DMS 273 (cell line): ENCODE data around the gene TRAF2.
A peak's percentile ranks its signal among the peaks of the same experiment; 100 is the strongest.
"Not testable (repeated sequence)": the region's sequence is repeated elsewhere in the genome, so short reads cannot be mapped to it uniquely, and the experiment has no call there.

Experiments
- DNase-seq: peaks from one replicate; lab custom pipeline; 2025; ENCODE audit not compliant: unreplicated experiment; lab: John Stamatoyannopoulos, UW

TRAF2 gene

GRCh38 chr9:136876476-136876875 is 9.8 kb upstream of the TRAF2 start:
- no peak for DNase-seq

- peak; percentile 57 for DNase-seq
Observed at GRCh38 chr9:136880651-136881050, 5.7 kb upstream of the TRAF2 start.

DNA sequence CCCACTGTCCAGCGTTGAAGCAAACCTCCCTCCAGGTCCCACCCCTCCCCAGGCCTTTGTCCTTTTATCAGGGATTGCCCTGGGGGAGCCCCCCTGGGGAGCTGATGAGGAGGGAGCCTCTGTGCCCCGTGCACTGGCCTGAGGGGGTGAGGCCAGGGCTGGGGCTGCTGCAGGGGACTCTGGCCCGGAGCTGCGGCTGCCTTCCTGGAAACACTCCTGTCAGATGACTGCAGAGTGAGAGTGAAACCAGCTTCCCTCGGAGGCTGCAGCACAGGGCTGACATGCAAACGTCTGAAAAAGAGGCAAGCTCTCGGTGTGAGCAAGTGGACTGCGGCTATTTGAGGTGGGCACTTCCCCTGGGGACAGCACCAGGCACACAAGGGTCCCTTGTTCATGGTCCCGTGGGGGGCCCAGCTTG is 4.6 kb upstream of the TRAF2 start:
- no peak for DNase-seq

DNA sequence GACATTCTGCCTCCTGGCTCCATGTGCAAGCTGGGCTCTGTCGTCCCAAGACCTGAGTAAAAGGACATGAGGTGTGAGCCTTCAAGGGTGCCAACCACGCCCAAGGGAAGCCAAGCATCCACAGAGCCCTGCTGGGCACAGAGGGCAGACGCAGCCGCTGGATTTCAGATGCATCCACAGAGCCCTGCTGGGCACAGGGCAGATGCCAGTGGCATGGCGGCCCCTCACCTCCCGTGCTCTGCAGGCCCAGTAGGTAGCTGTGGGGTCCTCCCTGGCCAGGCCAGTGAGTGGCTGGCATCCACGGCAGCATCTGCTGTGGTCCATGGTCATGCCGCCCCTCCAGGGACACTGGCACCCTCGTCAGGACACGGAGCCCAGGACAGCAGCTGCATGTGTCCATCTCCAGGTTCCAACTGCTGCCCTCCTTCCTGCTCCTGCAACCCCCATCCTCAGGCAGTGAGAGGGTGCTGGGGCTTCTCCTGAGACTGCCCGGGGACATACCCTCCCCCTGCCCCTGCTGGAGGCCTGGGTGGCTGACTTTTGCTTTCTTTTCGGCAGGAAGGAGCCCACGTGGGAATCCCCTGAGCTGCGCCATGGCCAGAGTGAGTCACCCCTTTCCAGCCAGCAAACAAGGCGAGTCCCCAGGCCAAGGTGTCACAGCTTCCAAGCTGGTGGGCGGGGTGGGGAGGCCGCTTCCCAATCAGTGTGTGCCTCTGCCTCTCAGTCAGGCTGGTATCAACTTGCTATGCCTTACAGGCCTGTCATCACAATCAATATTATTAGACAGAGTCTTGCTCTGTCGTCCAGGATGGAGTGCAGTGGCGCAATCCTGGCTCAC is 4.0 kb upstream of the TRAF2 start:
- DNase-seq = no peak

- not testable (repeated sequence) for DNase-seq
Observed at GRCh38 chr9:136882947-136883283, 3.4 kb upstream of the TRAF2 start.

DNA sequence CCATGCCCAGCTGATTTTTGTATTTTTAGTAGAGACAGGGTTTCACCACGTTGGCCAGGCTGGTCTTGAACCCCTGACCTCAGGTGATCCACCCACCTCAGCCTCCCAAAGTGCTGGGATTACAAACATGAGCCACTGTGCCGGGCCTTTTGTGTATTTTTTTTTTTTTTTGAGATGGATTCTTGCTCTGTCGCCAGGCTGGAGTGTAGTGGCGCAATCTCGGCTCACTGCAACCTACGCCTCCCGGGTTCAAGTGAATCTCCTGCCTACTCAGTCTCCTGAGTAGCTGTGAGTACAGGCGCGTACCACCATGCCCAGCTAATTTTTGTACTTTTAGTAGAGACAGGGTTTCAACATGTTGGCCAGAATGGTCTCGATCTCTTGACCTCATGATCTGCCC is 2.6 kb upstream of the TRAF2 start:
- not testable (repeated sequence) for DNase-seq

- peak; percentile 42 for DNase-seq
Observed at GRCh38 chr9:136886610-136887597, 588 bp downstream of the TRAF2 start.

DNA sequence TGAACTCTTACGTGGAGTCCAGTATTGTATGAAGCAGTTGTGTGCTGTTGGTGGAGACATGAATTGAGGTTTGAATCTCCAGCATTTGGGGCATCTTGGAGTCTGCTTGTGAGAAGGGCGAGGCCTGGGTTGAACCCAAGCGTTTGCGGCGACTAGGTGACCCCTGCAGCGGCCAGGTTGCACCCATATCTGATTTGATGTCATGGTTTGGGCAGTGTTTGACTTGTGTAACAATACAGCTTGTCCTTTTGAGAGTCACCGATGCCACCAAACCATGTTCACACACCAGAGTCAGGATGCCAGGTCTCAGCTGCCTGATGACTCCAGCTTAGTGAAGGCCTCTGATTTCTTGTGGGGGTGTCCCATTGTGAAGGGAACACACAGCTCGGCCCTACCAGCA is 2.1 kb downstream of the TRAF2 start:
- no peak for DNase-seq

DNA sequence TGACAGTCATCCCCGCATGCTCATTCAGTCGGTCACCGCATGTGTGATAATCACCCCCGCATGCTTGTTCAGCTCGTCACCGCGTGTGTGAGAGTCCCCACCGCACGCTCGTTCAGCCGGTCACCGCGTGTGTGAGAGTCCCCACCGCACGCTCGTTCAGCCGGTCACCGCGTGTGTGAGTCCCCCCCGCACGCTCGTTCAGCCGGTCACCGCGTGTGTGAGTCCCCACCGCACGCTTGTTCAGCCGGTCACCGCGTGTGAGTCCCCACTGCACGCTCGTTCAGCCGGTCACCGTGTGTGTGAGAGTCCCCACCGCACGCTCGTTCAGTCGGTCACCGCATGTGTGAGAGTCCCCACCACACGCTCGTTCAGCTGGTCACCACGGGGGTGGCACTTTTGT is 3.5 kb downstream of the TRAF2 start:
- no peak for DNase-seq

GRCh38 chr9:136890661-136891060 is 4.3 kb downstream of the TRAF2 start:
- DNase-seq = no peak

DNA sequence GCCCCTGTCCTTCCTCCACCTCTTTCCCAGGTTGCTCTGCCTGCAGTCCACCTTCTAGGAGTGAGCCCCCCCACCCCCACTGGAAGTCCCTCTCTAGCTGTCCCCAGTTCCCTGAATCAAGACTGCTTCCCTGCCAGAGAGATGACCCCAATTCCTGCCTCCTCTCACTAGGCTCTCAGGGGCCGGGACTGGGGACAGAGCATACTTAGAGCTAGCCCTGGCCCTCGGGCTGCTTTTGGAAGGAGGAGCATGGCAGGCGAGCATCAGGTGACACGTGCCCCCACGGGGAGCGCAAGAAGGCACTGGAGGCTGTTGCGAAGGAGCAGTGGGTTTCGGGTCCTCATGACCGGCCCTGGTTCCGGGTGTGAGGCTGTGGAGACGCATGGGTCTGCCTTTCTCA is 9.7 kb downstream of the TRAF2 start:
- DNase-seq = no peak

- no peak for DNase-seq
Observed at GRCh38 chr9:136898483-136899100, 12.3 kb downstream of the TRAF2 start.

DNA sequence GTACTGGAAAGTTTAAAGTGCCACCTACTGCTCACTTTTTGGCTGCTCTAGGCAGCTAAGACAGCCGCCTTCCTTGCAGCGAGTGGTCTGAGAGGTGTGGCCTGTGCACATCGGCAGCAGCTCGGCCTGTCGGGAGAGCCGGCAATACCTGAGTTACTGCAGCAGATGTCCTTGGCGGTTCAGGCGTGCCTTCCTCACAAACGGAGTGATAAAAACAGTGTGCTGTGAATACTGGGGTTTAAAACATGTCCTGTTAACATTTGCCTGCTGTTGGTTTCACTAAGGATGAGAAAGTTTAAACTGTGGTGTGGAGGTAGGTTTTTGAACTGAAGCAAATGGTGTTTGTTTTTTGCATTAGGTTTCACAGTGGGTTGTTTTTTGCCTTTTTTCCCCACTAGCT is 12.9 kb downstream of the TRAF2 start:
- no peak for DNase-seq

DNA sequence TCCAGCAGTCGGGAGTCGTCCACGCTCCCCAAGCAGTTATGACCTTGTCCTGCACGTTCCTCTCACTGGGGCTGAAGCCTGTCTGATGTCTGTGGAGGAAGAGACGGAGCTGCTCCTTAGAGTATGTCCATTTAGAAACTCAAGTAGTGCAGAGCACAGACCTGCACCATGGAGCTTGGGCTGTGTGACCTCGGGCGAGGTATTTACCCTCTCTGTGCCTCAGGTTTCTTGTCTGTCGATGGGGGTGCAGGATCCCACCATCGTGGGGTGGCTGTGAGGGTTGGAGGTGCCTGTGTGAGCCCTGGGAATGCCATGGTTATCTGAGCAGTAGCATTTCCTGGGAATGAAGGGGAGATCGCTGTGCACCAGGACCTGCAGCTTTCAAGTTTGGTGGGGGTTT is 14.2 kb downstream of the TRAF2 start:
- DNase-seq = no peak

DNA sequence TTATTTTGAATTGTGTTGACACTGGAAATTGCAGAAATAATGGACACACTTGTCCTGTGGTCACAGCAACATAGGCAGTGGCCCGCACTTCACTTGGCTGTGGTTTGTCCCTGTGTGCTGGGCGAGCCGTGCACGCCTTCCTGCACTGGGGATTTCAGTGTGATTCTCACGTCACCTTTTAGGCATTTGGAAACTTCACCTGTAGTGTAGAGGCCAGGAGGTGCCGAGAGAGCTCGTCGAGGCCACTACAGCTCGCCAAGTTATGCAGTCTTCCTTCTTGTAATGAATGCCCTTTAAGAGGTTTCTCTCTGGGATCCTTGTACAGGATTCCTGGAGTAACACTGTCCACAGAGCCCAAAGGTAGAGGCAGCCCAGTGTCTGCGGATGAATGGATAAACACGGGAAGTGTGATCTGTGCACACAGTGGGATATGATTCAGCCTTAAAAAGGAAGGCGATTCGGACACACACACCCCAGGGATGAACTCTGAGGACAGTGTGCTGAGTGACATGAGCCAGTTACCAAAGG is 14.7 kb downstream of the TRAF2 start:
- DNase-seq = no peak

DNA sequence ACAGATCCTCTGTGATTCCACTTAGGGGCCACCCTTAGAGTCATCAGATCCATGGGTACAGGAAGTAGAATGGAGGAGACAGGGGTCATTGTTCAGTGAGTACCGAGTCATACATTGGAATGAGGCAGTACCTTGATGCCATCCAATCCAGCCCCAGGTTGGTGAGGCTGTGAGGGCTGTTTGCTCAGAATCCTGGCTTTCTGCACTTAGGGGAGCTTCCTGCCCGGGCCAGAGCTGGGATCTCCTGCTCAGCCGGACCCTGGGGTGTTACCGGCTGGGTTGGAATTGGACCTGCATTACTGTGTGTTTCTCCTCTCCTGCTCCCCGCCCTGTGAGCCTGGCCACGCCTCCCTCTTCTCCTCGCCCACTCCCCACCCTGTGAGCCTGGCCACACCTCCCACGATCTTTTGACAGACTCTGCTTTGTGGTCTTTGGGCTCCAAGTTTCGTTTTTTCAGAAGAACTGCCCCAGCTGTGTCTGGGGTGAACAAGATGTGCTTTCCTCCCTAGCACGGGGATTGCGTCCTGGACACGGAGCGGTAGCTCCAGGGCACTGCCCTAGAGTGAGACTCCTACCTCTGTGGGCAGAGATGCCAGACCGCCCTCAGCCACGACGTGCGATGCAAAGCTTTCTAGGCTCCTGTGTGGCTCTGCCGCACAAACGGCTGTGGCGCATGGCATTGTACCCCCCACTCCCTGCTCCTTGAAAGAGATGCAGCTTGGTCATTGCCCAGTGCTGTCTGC is 15.4 kb downstream of the TRAF2 start:
- DNase-seq = no peak

DNA sequence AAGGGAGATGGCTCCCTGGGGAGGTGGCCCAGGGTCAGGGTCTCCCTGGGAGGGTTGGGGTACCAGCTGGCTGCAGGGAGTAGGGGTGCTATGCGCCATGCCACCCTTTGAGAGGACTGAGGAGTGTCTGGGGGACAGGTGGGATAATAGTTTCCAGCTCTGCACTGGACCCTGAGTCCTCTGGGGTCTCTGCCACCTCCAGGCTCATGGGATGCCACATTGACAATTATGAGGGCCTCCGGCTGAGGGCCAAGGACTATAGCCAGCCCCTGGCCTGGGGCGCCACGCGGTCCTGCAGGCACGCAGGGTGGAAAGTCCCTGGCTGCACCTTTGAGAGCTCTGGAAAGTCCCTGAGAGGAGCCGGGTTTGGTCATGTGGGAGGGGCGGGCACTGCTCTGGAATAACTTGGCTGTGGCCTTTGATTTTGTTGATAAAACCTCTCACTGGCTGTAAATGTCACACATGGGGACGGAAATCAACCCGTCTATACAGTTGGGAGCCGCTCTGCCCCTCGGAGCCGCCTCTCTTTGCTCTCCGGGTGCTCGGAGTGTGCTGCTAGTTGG is 16.0 kb downstream of the TRAF2 start:
- DNase-seq = no peak

GRCh38 chr9:136903041-136903554 is 16.8 kb downstream of the TRAF2 start:
- peak; percentile 33 for DNase-seq

DNA sequence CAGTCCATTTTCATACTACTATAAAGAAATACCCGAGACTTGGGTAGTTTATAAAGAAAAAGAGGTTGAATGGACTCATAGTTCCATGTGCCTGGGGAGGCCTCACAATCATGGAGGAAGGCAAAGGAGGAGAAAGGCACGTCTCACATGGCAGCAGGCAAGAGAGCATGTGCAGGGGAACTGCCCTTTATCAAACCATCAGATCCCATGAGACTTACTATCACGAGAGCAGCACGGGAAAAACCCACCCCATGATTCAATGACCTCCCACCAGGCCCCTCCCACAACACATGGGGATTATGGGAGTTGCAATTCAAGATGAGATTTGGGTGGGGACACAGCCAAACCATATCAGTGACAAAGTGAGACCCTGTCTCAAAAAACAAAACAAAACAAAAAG is 19.9 kb downstream of the TRAF2 start:
- no peak for DNase-seq
